ENCODE data around the gene DOCK2.

GRCh38 chr5:169956126-169956525 lies 319.1 kb downstream of the DOCK2 start:
- no peak for TF ChIP-seq POLR2AphosphoS5 (IDR thresholded peaks at IDR 0.05)
- no peak for TF ChIP-seq CTCF (IDR thresholded peaks at IDR 0.05)
- TF ChIP-seq POLR2A (IDR thresholded peaks at IDR 0.05): no peak
- no peak for TF ChIP-seq EP300 (IDR thresholded peaks at IDR 0.05)

Measured in upper lobe of left lung (tissue), 4 donors.